OCI-LY1 (cell line): ENCODE results near the gene TRAPPC3L.

Source experiments
- H2AFZ ChIP-seq: fragments of 200-600 bp; sonication (generic), shearing (Covaris generic); 2 replicates; pipeline ENCODE4 v1.6.0; 2014; ENCODE audit warnings: antibody characterized with exemption, mild to moderate bottlenecking, low read length
- H3F3A ChIP-seq: fragments of 200-600 bp; sonication (generic), shearing (Covaris generic); 2 replicates; pipeline ENCODE4 v1.6.0; 2014; ENCODE audit warnings: mild to moderate bottlenecking, antibody characterized with exemption, low read length, moderate library complexity; ENCODE audit not compliant: insufficient read depth
- H3K27ac ChIP-seq: fragments of 200-600 bp; sonication (generic); 2 replicates; pipeline ENCODE4 v1.5.1; 2014; ENCODE audit warnings: low read length, mixed run types, mild to moderate bottlenecking, low read depth; ENCODE audit not compliant: poor library complexity, severe bottlenecking
- H3K27me3 ChIP-seq: fragments of 200-600 bp; sonication (generic); 2 replicates; pipeline ENCODE4 v1.6.0; 2014; ENCODE audit warnings: antibody characterized with exemption, mild to moderate bottlenecking, low read length, moderate library complexity; ENCODE audit not compliant: insufficient read depth
- H3K36me3 ChIP-seq: fragments of 200-600 bp; sonication (generic); 2 replicates; pipeline ENCODE4 v1.6.1; 2014; ENCODE audit warnings: mild to moderate bottlenecking, antibody characterized with exemption, low read length, moderate library complexity, mixed read lengths; ENCODE audit not compliant: insufficient read depth
- H3K4me1 ChIP-seq: fragments of 200-600 bp; sonication (generic); 2 replicates; pipeline ENCODE4 v1.5.1; 2014; ENCODE audit warnings: mild to moderate bottlenecking, low read length, moderate library complexity; ENCODE audit not compliant: insufficient read depth, severe bottlenecking
- H3K4me2 ChIP-seq: fragments of 200-600 bp; sonication (generic), shearing (Covaris generic); 2 replicates; pipeline ENCODE4 v1.6.1; 2014; ENCODE audit warnings: low read length
- H3K4me3 ChIP-seq: fragments of 200-600 bp; sonication (generic); 2 replicates; pipeline ENCODE4 v1.5.1; 2014; ENCODE audit warnings: low read length, low read depth, mild to moderate bottlenecking, mixed read lengths; ENCODE audit not compliant: poor library complexity, severe bottlenecking
- H3K79me2 ChIP-seq: fragments of 200-600 bp; shearing (Covaris generic); 2 replicates; pipeline ENCODE4 v1.6.1; 2016; ENCODE audit warnings: mixed run types, low read length, mixed read lengths; ENCODE audit not compliant: insufficient read depth
- H3K9ac ChIP-seq: fragments of 200-600 bp; sonication (generic), shearing (Covaris generic); 2 replicates; pipeline ENCODE4 v1.6.1; 2014; ENCODE audit warnings: mild to moderate bottlenecking, low read length, mixed read lengths
- H3K9me2 ChIP-seq: fragments of 200-600 bp; sonication (generic), shearing (Covaris generic); 2 replicates; pipeline ENCODE4 v1.6.1; 2014; ENCODE audit warnings: low read depth, mild to moderate bottlenecking, low read length, mixed read lengths
- H3K9me3 ChIP-seq: fragments of 200-600 bp; shearing (Covaris generic); 2 replicates; pipeline ENCODE4 v1.6.1; 2014; ENCODE audit warnings: low read length, mixed read lengths
- H4K20me1 ChIP-seq: fragments of 200-600 bp; sonication (generic), shearing (Covaris generic); 2 replicates; pipeline ENCODE4 v1.6.0; 2016; ENCODE audit warnings: mild to moderate bottlenecking, low read length; ENCODE audit not compliant: insufficient read depth
- CTCF ChIP-seq: fragments of 200-600 bp; sonication (generic), shearing (Covaris generic); IDR thresholded peaks from 2 replicates; pipeline ENCODE4 v1.5.1; 2017; ENCODE audit warnings: mild to moderate bottlenecking, antibody characterized with exemption, low read length, moderate library complexity, mixed read lengths
- EZH2 ChIP-seq: fragments of 200-600 bp; sonication (generic), shearing (Covaris generic); IDR thresholded peaks from 2 replicates; pipeline ENCODE4 v1.8.0; 2017; ENCODE audit warnings: borderline replicate concordance, mixed run types, mild to moderate bottlenecking, antibody characterized with exemption, low read length, moderate library complexity, mixed read lengths

Gene TRAPPC3L

GRCh38 chr6:116447052-116447451 is 98.4 kb downstream of the TRAPPC3L start:
- H4K20me1 ChIP-seq = no peaks in the 10 kb centered on the region
- H3K4me2 ChIP-seq = no peak overlapping the region
- no peak overlapping the region for H3K27ac ChIP-seq
- no peaks in the 10 kb centered on the region for H3K36me3 ChIP-seq
- TF ChIP-seq CTCF (no peak), EZH2 (no peak)
- H3K79me2 ChIP-seq = no peaks in the 10 kb centered on the region
- no peaks in the 10 kb centered on the region for H3K4me1 ChIP-seq
- no peaks in the 10 kb centered on the region for H3K9me3 ChIP-seq
- no peaks in the 10 kb centered on the region for H3K9me2 ChIP-seq
- H3K27me3 ChIP-seq = no peaks in the 10 kb centered on the region
- no peak overlapping the region for H3K4me3 ChIP-seq
- H2AFZ ChIP-seq = no peak overlapping the region
- H3F3A ChIP-seq = no peaks in the 10 kb centered on the region
- no peak overlapping the region for H3K9ac ChIP-seq

GRCh38 chr6:116446399-116446798 is 99.1 kb downstream of the TRAPPC3L start:
- no peak overlapping the region for H3K27ac ChIP-seq
- H3F3A ChIP-seq = no peaks in the 10 kb centered on the region
- H2AFZ ChIP-seq = no peak overlapping the region
- no peaks in the 10 kb centered on the region for H4K20me1 ChIP-seq
- no peaks in the 10 kb centered on the region for H3K27me3 ChIP-seq
- H3K4me2 ChIP-seq = no peak overlapping the region
- H3K9me2 ChIP-seq = no peaks in the 10 kb centered on the region
- H3K9me3 ChIP-seq = no peaks in the 10 kb centered on the region
- H3K4me3 ChIP-seq = no peak overlapping the region
- H3K9ac ChIP-seq = no peak overlapping the region
- no peaks in the 10 kb centered on the region for H3K36me3 ChIP-seq
- H3K79me2 ChIP-seq = no peaks in the 10 kb centered on the region
- TF ChIP-seq EZH2 (no peak), CTCF (no peak)
- no peaks in the 10 kb centered on the region for H3K4me1 ChIP-seq

GRCh38 chr6:116445102-116445501 is 100.4 kb downstream of the TRAPPC3L start:
- Histone ChIP-seq H3K27me3 (no peaks in the 10 kb centered on the region), H3F3A (no peaks in the 10 kb centered on the region), H3K9me3 (no peaks in the 10 kb centered on the region), H3K4me1 (no peaks in the 10 kb centered on the region), H3K9me2 (no peaks in the 10 kb centered on the region), H3K27ac (no peak overlapping the region), H3K4me2 (no peak overlapping the region), H3K9ac (no peak overlapping the region), H3K79me2 (no peaks in the 10 kb centered on the region), H2AFZ (no peak overlapping the region), H3K4me3 (no peak overlapping the region), H4K20me1 (no peaks in the 10 kb centered on the region), H3K36me3 (no peaks in the 10 kb centered on the region)
- TF ChIP-seq CTCF (no peak), EZH2 (no peak)
